ENCODE results near the gene ISM2. TPM values are rescaled to one million over a fixed set of nuclear protein-coding genes. Genes with fewer than 3 reads are reported as not detected.

ISM2 gene
- total and polyA plus RNA-seq, 2 experiments from 2014 or later = 0.11 to 2.6 TPM

DNA sequence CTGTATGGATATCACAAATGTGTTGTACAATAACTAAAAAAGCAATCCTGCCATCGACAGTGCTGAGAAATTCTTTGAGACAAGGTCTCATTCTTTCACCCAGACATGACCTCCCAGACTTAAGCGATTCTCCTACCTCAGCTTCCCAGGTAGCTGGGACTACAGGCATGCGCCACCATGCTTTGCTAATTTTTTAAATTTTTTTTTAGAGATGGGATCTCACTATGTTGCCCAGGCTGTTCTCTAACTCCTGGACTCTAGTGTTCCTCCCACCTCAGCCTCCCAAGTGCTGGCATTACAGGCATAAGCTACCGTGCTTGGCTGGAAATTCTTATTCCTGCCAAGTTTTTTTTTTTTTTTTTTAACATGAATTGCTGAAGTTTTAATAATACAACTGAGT lies 58.8 kb downstream of the ISM2 start:
- Histone ChIP-seq H3F3A (ENCODE audit: insufficient read depth) (no peaks in the 10 kb centered on the region), H4K20me1 (ENCODE audit: insufficient read depth) (no peaks in the 10 kb centered on the region), H3K79me2 (ENCODE audit: insufficient read depth) (no peaks in the 10 kb centered on the region), H3K4me1 (ENCODE audit: insufficient read depth) (no peaks in the 10 kb centered on the region), H3K9ac (no peak overlapping the region), H3K27me3 (replicated peaks; ENCODE audit: insufficient read depth) (no peaks in the 10 kb centered on the region), H2AFZ (no peak overlapping the region), H3K9me3 (ENCODE audit: low read depth) (no peaks in the 10 kb centered on the region), H3K36me3 (ENCODE audit: low read depth) (peaks cover 38% of the 10 kb centered on the region), H3K9me2 (ENCODE audit: insufficient read depth) (no peaks in the 10 kb centered on the region), H3K4me3 (no peak overlapping the region), H3K4me2 (ENCODE audit: unreplicated experiment) (no peak overlapping the region), H3K27ac (no peak overlapping the region)
- WGBS, 2 experiments (ENCODE audit: low coverage in 1 of 2, low lambda C conversion rate in 2 of 2, missing lambda C conversion rate in 2 of 2) = 88 to 90% methylated on average over 4 of the region's 4 CpGs
- in situ Hi-C loops (cut with MboI) = no loop called here
- DNase-seq = no peak
- TF ChIP-seq EZH2phosphoT487 (IDR thresholded peaks at IDR 0.05; ENCODE audit: insufficient read depth, low read depth) (no peak), EZH2 (IDR thresholded peaks at IDR 0.05; ENCODE audit: insufficient read depth, poor library complexity, severe bottlenecking) (no peak)

DNA sequence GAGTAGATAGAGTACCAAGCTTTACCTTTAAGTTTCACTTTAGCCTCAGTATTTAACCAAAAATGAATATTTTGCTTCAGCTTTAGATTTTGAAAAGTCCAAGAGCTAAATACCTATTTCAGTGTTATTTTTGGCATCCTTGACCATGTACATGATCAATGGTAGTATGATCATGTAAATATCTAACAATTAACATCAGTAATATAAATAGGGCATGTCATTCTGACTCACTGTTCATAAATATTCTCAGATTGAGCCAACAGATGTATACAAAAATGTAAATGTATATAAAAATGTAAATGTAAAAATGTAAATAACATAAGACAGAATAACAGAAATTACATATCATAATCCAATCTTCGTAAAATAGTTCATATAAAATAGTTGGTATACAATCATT lies 60.0 kb downstream of the ISM2 start:
- H3K36me3 ChIP-seq (ENCODE audit: low read depth) = peaks cover 44% of the 10 kb centered on the region
- 92 to 95% methylated on average over 1 of the region's 1 CpG for WGBS, 2 experiments (ENCODE audit: low coverage in 1 of 2, low lambda C conversion rate in 2 of 2, missing lambda C conversion rate in 2 of 2)

DNA sequence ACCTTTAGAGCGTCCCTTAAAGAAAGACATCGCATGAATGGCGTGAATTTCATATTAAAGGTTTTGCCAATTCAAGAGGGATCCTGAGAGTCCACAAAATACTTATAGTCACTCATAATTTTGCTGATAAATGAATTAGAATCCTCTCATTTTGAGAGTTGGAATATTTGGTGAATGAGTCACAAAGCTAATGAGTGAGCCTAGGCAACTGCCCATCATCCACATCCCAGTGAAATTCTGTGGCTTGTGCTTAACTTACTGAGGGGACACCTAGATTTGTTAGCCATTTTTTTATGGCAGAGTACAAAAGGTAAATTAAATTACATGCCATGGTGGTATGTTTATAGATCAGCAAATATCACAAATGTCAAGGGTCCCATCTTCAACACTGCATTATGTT lies 62.6 kb downstream of the ISM2 start:
- Histone ChIP-seq H3K4me1 (ENCODE audit: insufficient read depth) (no peaks in the 10 kb centered on the region), H3K9ac (no peak overlapping the region), H3K79me2 (ENCODE audit: insufficient read depth) (no peaks in the 10 kb centered on the region), H3K27me3 (replicated peaks; ENCODE audit: insufficient read depth) (no peaks in the 10 kb centered on the region), H3K27ac (no peak overlapping the region), H3K9me2 (ENCODE audit: insufficient read depth) (no peaks in the 10 kb centered on the region), H3K9me3 (ENCODE audit: low read depth) (no peaks in the 10 kb centered on the region), H3K36me3 (ENCODE audit: low read depth) (peaks cover 41% of the 10 kb centered on the region), H3K4me2 (ENCODE audit: unreplicated experiment) (no peak overlapping the region), H3F3A (ENCODE audit: insufficient read depth) (no peaks in the 10 kb centered on the region), H4K20me1 (ENCODE audit: insufficient read depth) (no peaks in the 10 kb centered on the region), H2AFZ (no peak overlapping the region), H3K4me3 (no peak overlapping the region)
- 95 to 99% methylated on average over 3 of the region's 3 CpGs for WGBS, 2 experiments (ENCODE audit: low coverage in 1 of 2, low lambda C conversion rate in 2 of 2, missing lambda C conversion rate in 2 of 2)
- TF ChIP-seq EZH2phosphoT487 (IDR thresholded peaks at IDR 0.05; ENCODE audit: insufficient read depth, low read depth) = no peak
- no peak for TF ChIP-seq EZH2 (IDR thresholded peaks at IDR 0.05; ENCODE audit: insufficient read depth, poor library complexity, severe bottlenecking)
- DNase-seq = peak; percentile 3
- in situ Hi-C loops (cut with MboI) = no loop called here

More for the DNA sequence above, 60.0 kb downstream of the ISM2 start:
- Histone ChIP-seq H3F3A (ENCODE audit: insufficient read depth) (no peaks in the 10 kb centered on the region), H3K9me3 (ENCODE audit: low read depth) (no peaks in the 10 kb centered on the region), H3K9ac (no peak overlapping the region), H3K27ac (no peak overlapping the region), H3K27me3 (replicated peaks; ENCODE audit: insufficient read depth) (no peaks in the 10 kb centered on the region), H2AFZ (no peak overlapping the region), H3K4me1 (ENCODE audit: insufficient read depth) (no peaks in the 10 kb centered on the region), H3K79me2 (ENCODE audit: insufficient read depth) (no peaks in the 10 kb centered on the region), H3K4me2 (ENCODE audit: unreplicated experiment) (no peak overlapping the region), H4K20me1 (ENCODE audit: insufficient read depth) (no peaks in the 10 kb centered on the region), H3K9me2 (ENCODE audit: insufficient read depth) (no peaks in the 10 kb centered on the region), H3K4me3 (no peak overlapping the region)
- no peak for DNase-seq
- TF ChIP-seq EZH2 (IDR thresholded peaks at IDR 0.05; ENCODE audit: insufficient read depth, poor library complexity, severe bottlenecking) (no peak), EZH2phosphoT487 (IDR thresholded peaks at IDR 0.05; ENCODE audit: insufficient read depth, low read depth) (no peak)
- in situ Hi-C loops (cut with MboI) = no loop called here

- no peaks in the 10 kb centered on the region for H3F3A ChIP-seq (ENCODE audit: insufficient read depth)
- WGBS, 2 experiments (ENCODE audit: low coverage in 1 of 2, low lambda C conversion rate in 2 of 2, missing lambda C conversion rate in 2 of 2) = 97 to 98% methylated on average over 3 of the region's 3 CpGs
- H3K9me3 ChIP-seq (ENCODE audit: low read depth) = no peaks in the 10 kb centered on the region
- no peak overlapping the region for H3K4me3 ChIP-seq
- no peaks in the 10 kb centered on the region for H4K20me1 ChIP-seq (ENCODE audit: insufficient read depth)
- in situ Hi-C loops (cut with MboI) = no loop called here
- H3K27me3 ChIP-seq (replicated peaks; ENCODE audit: insufficient read depth) = no peaks in the 10 kb centered on the region
- no peak overlapping the region for H2AFZ ChIP-seq
- no peaks in the 10 kb centered on the region for H3K4me1 ChIP-seq (ENCODE audit: insufficient read depth)
- peaks cover 25% of the 10 kb centered on the region for H3K36me3 ChIP-seq (ENCODE audit: low read depth)
- no peaks in the 10 kb centered on the region for H3K79me2 ChIP-seq (ENCODE audit: insufficient read depth)
- DNase-seq = no peak
- no peak overlapping the region for H3K9ac ChIP-seq
- TF ChIP-seq EZH2 (IDR thresholded peaks at IDR 0.05; ENCODE audit: insufficient read depth, poor library complexity, severe bottlenecking) (no peak), EZH2phosphoT487 (IDR thresholded peaks at IDR 0.05; ENCODE audit: insufficient read depth, low read depth) (no peak)
- no peak overlapping the region for H3K4me2 ChIP-seq (ENCODE audit: unreplicated experiment)
- H3K27ac ChIP-seq = no peak overlapping the region
- no peaks in the 10 kb centered on the region for H3K9me2 ChIP-seq (ENCODE audit: insufficient read depth)
These were observed 72.2 kb downstream of the ISM2 start for GRCh38 chr14:77426396-77426795.

DNA sequence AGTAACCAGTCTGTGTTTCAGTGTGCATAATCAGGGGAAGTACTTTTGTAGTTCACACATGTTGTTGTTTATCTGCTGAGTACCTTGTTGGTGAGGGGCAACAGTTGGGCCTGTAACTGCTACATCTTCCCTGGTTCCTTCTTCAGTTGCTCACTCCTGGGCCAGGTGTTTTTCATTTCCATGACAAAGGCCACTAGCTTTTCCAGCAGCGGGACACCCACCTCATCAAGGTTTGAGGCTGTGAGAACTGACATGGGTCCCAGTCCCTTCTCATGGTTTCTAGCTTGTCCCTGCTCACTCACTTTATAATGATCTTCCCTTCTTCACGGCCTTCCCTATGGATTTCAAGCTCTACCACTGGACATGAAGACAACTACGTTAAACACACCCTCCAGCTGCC lies 73.8 kb downstream of the ISM2 start:
- Histone ChIP-seq H3K4me2 (ENCODE audit: unreplicated experiment) (no peak overlapping the region), H3K9me2 (ENCODE audit: insufficient read depth) (no peaks in the 10 kb centered on the region), H3K79me2 (ENCODE audit: insufficient read depth) (no peaks in the 10 kb centered on the region), H3F3A (ENCODE audit: insufficient read depth) (no peaks in the 10 kb centered on the region), H3K27ac (no peak overlapping the region), H3K4me3 (no peak overlapping the region), H4K20me1 (ENCODE audit: insufficient read depth) (no peaks in the 10 kb centered on the region), H3K4me1 (ENCODE audit: insufficient read depth) (no peaks in the 10 kb centered on the region), H3K36me3 (ENCODE audit: low read depth) (peaks cover 25% of the 10 kb centered on the region), H3K9me3 (ENCODE audit: low read depth) (no peaks in the 10 kb centered on the region), H3K9ac (no peak overlapping the region), H2AFZ (no peak overlapping the region), H3K27me3 (replicated peaks; ENCODE audit: insufficient read depth) (no peaks in the 10 kb centered on the region)
- in situ Hi-C loops (cut with MboI) = no loop called here
- TF ChIP-seq EZH2phosphoT487 (IDR thresholded peaks at IDR 0.05; ENCODE audit: insufficient read depth, low read depth) = no peak
- no peak for TF ChIP-seq EZH2 (IDR thresholded peaks at IDR 0.05; ENCODE audit: insufficient read depth, poor library complexity, severe bottlenecking)
- no peak for DNase-seq
- 76 to 77% methylated on average over 3 of the region's 3 CpGs for WGBS, 2 experiments (ENCODE audit: low coverage in 1 of 2, low lambda C conversion rate in 2 of 2, missing lambda C conversion rate in 2 of 2)

Small RNAs within 50 kb of the gene (small RNA-seq; reads per million reads assigned to genes)
- gene RF00404 (ENCODE audit: low read depth, low replicate concordance) (not detected), gene RN7SL587P (ENCODE audit: low read depth, low replicate concordance) (not detected)

Other genes with a start within 250 kb of the ISM2 start
- not detected in 2 replicates for gene NGB, start 227.6 kb downstream of the ISM2 start, total RNA-seq (2014; rRNA removed; shearing (Covaris generic))
- not detected in 2 replicates for gene NGB, start 227.6 kb downstream of the ISM2 start, polyA plus RNA-seq (2016; fragmentation: Nextera tagmentation; extraction: Ambion mirVana)
- 21.0 and 28.3 TPM in 2 replicates for gene POMT2, start 177.9 kb downstream of the ISM2 start, total RNA-seq (2014; rRNA removed; shearing (Covaris generic))
- gene POMT2, start 177.9 kb downstream of the ISM2 start, polyA plus RNA-seq (2016; fragmentation: Nextera tagmentation; extraction: Ambion mirVana) = 18.0 and 20.7 TPM in 2 replicates
- 26.1 and 26.2 TPM in 2 replicates for gene GSTZ1, start 177.8 kb downstream of the ISM2 start, total RNA-seq (2014; rRNA removed; shearing (Covaris generic))
- gene GSTZ1, start 177.8 kb downstream of the ISM2 start, polyA plus RNA-seq (2016; fragmentation: Nextera tagmentation; extraction: Ambion mirVana) = 9.7 and 14.9 TPM in 2 replicates
- gene TMED8, start 121.7 kb downstream of the ISM2 start, total RNA-seq (2014; rRNA removed; shearing (Covaris generic)) = 7.5 and 7.7 TPM in 2 replicates
- gene TMED8, start 121.7 kb downstream of the ISM2 start, polyA plus RNA-seq (2016; fragmentation: Nextera tagmentation; extraction: Ambion mirVana) = 3.1 and 3.2 TPM in 2 replicates
- gene SAMD15, start 121.4 kb downstream of the ISM2 start, total RNA-seq (2014; rRNA removed; shearing (Covaris generic)) = 1.4 and 2.8 TPM in 2 replicates
- gene SAMD15, start 121.4 kb downstream of the ISM2 start, polyA plus RNA-seq (2016; fragmentation: Nextera tagmentation; extraction: Ambion mirVana) = 0.95 and 1.3 TPM in 2 replicates
- gene NOXRED1, start 75.3 kb downstream of the ISM2 start, total RNA-seq (2014; rRNA removed; shearing (Covaris generic)) = not detected in 2 replicates
- gene NOXRED1, start 75.3 kb downstream of the ISM2 start, polyA plus RNA-seq (2016; fragmentation: Nextera tagmentation; extraction: Ambion mirVana) = 0.10 and 0.31 TPM in 2 replicates
- gene VIPAS39, start 41.2 kb downstream of the ISM2 start, total RNA-seq (2014; rRNA removed; shearing (Covaris generic)) = 25.0 and 59.8 TPM in 2 replicates
- gene VIPAS39, start 41.2 kb downstream of the ISM2 start, polyA plus RNA-seq (2016; fragmentation: Nextera tagmentation; extraction: Ambion mirVana) = 14.9 TPM in 2 replicates
- gene AHSA1, start 40.7 kb downstream of the ISM2 start, total RNA-seq (2014; rRNA removed; shearing (Covaris generic)) = 122 and 137 TPM in 2 replicates
- gene AHSA1, start 40.7 kb downstream of the ISM2 start, polyA plus RNA-seq (2016; fragmentation: Nextera tagmentation; extraction: Ambion mirVana) = 130 TPM in 2 replicates
- 45.6 and 50.2 TPM in 2 replicates for gene SPTLC2, start 117.8 kb upstream of the ISM2 start, total RNA-seq (2014; rRNA removed; shearing (Covaris generic))
- gene SPTLC2, start 117.8 kb upstream of the ISM2 start, polyA plus RNA-seq (2016; fragmentation: Nextera tagmentation; extraction: Ambion mirVana) = 38.1 and 44.7 TPM in 2 replicates
- gene ALKBH1, start 209.2 kb upstream of the ISM2 start, total RNA-seq (2014; rRNA removed; shearing (Covaris generic)) = 13.2 and 13.4 TPM in 2 replicates
- 10.2 and 11.3 TPM in 2 replicates for gene ALKBH1, start 209.2 kb upstream of the ISM2 start, polyA plus RNA-seq (2016; fragmentation: Nextera tagmentation; extraction: Ambion mirVana)
- 147 and 258 TPM in 2 replicates for gene SLIRP, start 209.3 kb upstream of the ISM2 start, total RNA-seq (2014; rRNA removed; shearing (Covaris generic))
- gene SLIRP, start 209.3 kb upstream of the ISM2 start, polyA plus RNA-seq (2016; fragmentation: Nextera tagmentation; extraction: Ambion mirVana) = 417 and 418 TPM in 2 replicates